SJCRH30 (cell line): Measurements from ENCODE around the gene SAA1. TPM values are rescaled to one million over a fixed set of nuclear protein-coding genes. Genes with fewer than 3 reads are reported as not detected.

Source experiments
- DNase-seq, 2 experiments: peaks; one replicate each; pipeline ENCODE4 v3.0.0-alpha.2; 2015 to 2020
- H3K27ac ChIP-seq: fragments of 250-450 bp; sonication (Bioruptor Pico); 2 replicates; pipeline ENCODE4 v1.5.1; 2020; ENCODE audit warnings: mild to moderate bottlenecking, moderate library complexity
- H3K27me3 ChIP-seq: fragments of 250-450 bp; sonication (Bioruptor Pico); 2 replicates; pipeline ENCODE4 v1.5.1; 2020; ENCODE audit warnings: mild to moderate bottlenecking, moderate library complexity
- H3K36me3 ChIP-seq: fragments of 250-450 bp; sonication (Bioruptor Pico); 2 replicates; pipeline ENCODE4 v1.5.1; 2020; ENCODE audit warnings: mild to moderate bottlenecking, moderate library complexity
- H3K4me1 ChIP-seq: fragments of 250-450 bp; sonication (Bioruptor Pico); 2 replicates; pipeline ENCODE4 v1.5.1; 2020; ENCODE audit warnings: mild to moderate bottlenecking, moderate library complexity
- H3K4me3 ChIP-seq: fragments of 250-450 bp; sonication (Bioruptor Pico); 2 replicates; pipeline ENCODE4 v1.5.1; 2020; ENCODE audit warnings: mild to moderate bottlenecking, moderate library complexity
- H3K9me3 ChIP-seq: fragments of 250-450 bp; sonication (Bioruptor Pico); replicated peaks from 2 replicates; pipeline ENCODE4 v1.5.1; 2020; ENCODE audit warnings: mild to moderate bottlenecking, moderate library complexity
- total RNA-seq: library from RNA; depleted of rRNA; stranded (reverse); fragments of >200 nt; shearing (Covaris generic); gene quantifications from 2 replicates; pipeline ENCODE4 v1.2.3, GENCODE V29; 2014; rRNA removed

The SAA1 gene
- total RNA-seq, 1 experiment from 2014 or later = not detected

- Histone ChIP-seq H3K4me1 (peaks cover 30% of the 10 kb centered on the region), H3K9me3 (no peaks in the 10 kb centered on the region), H3K27ac (peak overlapping the region; percentile 62; the same call in 1 of the 2 replicates), H3K36me3 (peaks cover 37% of the 10 kb centered on the region), H3K27me3 (no peaks in the 10 kb centered on the region), H3K4me3 (no peak overlapping the region)
- DNase-seq = no peak
These were observed 45.9 kb downstream of the SAA1 start for GRCh38 chr11:18312012-18312411.

GRCh38 chr11:18312663-18313420, 46.8 kb downstream of the SAA1 start:
- Histone ChIP-seq H3K4me3 (no peak overlapping the region), H3K27ac (peak overlapping the region; percentile 62)
- DNase-seq = peak; percentile 34 to 42

GRCh38 chr11:18313965-18314763, 48.1 kb downstream of the SAA1 start:
- Histone ChIP-seq H3K27ac (no peak overlapping the region), H3K9me3 (no peaks in the 10 kb centered on the region), H3K4me1 (peaks cover 30% of the 10 kb centered on the region), H3K27me3 (no peaks in the 10 kb centered on the region), H3K36me3 (peaks cover 20% of the 10 kb centered on the region), H3K4me3 (no peak overlapping the region)
- DNase-seq = no peak

More at GRCh38 chr11:18312663-18313420, 46.8 kb downstream of the SAA1 start:
- H3K36me3 ChIP-seq = peaks cover 30% of the 10 kb centered on the region
- no peaks in the 10 kb centered on the region for H3K27me3 ChIP-seq
- H3K4me1 ChIP-seq = peaks cover 30% of the 10 kb centered on the region
- no peaks in the 10 kb centered on the region for H3K9me3 ChIP-seq

- H3K27ac ChIP-seq = no peak overlapping the region
- no peak for DNase-seq
- no peak overlapping the region for H3K4me3 ChIP-seq
- H3K27me3 ChIP-seq = no peaks in the 10 kb centered on the region
- no peaks in the 10 kb centered on the region for H3K9me3 ChIP-seq
- peaks cover 30% of the 10 kb centered on the region for H3K4me1 ChIP-seq
- H3K36me3 ChIP-seq = peaks cover 20% of the 10 kb centered on the region
These were observed 48.9 kb downstream of the SAA1 start for GRCh38 chr11:18314784-18315523.

GRCh38 chr11:18315893-18316292, 49.8 kb downstream of the SAA1 start:
- Histone ChIP-seq H3K27me3 (no peaks in the 10 kb centered on the region), H3K9me3 (no peaks in the 10 kb centered on the region), H3K36me3 (peaks cover 11% of the 10 kb centered on the region; the same call in 1 of the 2 replicates), H3K4me3 (no peak overlapping the region), H3K4me1 (peaks cover 22% of the 10 kb centered on the region), H3K27ac (no peak overlapping the region)
- no peak for DNase-seq

- DNase-seq = no peak
These were observed 51.5 kb downstream of the SAA1 start for GRCh38 chr11:18317551-18317950.

More at GRCh38 chr11:18317551-18317950, 51.5 kb downstream of the SAA1 start:
- no peaks in the 10 kb centered on the region for H3K27me3 ChIP-seq
- no peak overlapping the region for H3K27ac ChIP-seq
- 0 out of 2 replicates have a peak, but pooled peaks cover 3% of the 10 kb centered on the region for H3K36me3 ChIP-seq
- H3K4me3 ChIP-seq = no peak overlapping the region
- H3K4me1 ChIP-seq = peaks cover 10% of the 10 kb centered on the region; the same call in 1 of the 2 replicates
- H3K9me3 ChIP-seq = no peaks in the 10 kb centered on the region

Other genes starting within 250 kb of the SAA1 start
- gene TPH1, start 220.0 kb upstream of the SAA1 start, total RNA-seq = 0.08 and 0.13 TPM in 2 replicates
- 64.9 and 65.1 TPM in 2 replicates for gene SAAL1, start 160.2 kb upstream of the SAA1 start, total RNA-seq
- gene MRGPRX3, start 133.7 kb upstream of the SAA1 start, total RNA-seq = not detected in 2 replicates
- not detected in 2 replicates for gene MRGPRX4, start 93.4 kb upstream of the SAA1 start, total RNA-seq
- gene SAA4, start 29.5 kb upstream of the SAA1 start, total RNA-seq = not detected in 2 replicates
- not detected in 2 replicates for gene SAA2, start 17.6 kb upstream of the SAA1 start, total RNA-seq
- 36.9 and 40.5 TPM in 2 replicates for gene HPS5, start 55.9 kb downstream of the SAA1 start, total RNA-seq
- gene GTF2H1, start 56.3 kb downstream of the SAA1 start, total RNA-seq = 72.9 and 85.2 TPM in 2 replicates
- 1,245 and 1,269 TPM in 2 replicates for gene LDHA, start 128.3 kb downstream of the SAA1 start, total RNA-seq
- gene LDHC, start 146.1 kb downstream of the SAA1 start, total RNA-seq = not detected in 2 replicates
- gene LDHAL6A, start 189.6 kb downstream of the SAA1 start, total RNA-seq = not detected in 2 replicates